HG03442 (cell line): ENCODE results near the gene HS3ST3A1.

Experiments used
- ATAC-seq: cut with Tn5 transposase; IDR thresholded peaks from one replicate; pipeline ENCODE4 v1.9.1; 2021; ENCODE audit warnings: mild to moderate bottlenecking, moderate library complexity; ENCODE audit not compliant: unreplicated experiment

Gene HS3ST3A1

GRCh38 chr17:13598353-13599167, 3.2 kb downstream of the HS3ST3A1 start:
- no peak for ATAC-seq

GRCh38 chr17:13597723-13598347, 3.9 kb downstream of the HS3ST3A1 start:
- no peak for ATAC-seq

GRCh38 chr17:13596241-13596923, 5.3 kb downstream of the HS3ST3A1 start:
- ATAC-seq: no peak

GRCh38 chr17:13595599-13595899, 6.2 kb downstream of the HS3ST3A1 start:
- ATAC-seq: no peak

- no peak for ATAC-seq
These were observed 6.7 kb downstream of the HS3ST3A1 start for GRCh38 chr17:13594762-13595598.

GRCh38 chr17:13594310-13594709, 7.4 kb downstream of the HS3ST3A1 start:
- ATAC-seq: no peak

GRCh38 chr17:13593757-13594156, 8.0 kb downstream of the HS3ST3A1 start:
- no peak for ATAC-seq

- no peak for ATAC-seq
These were observed 8.5 kb downstream of the HS3ST3A1 start for GRCh38 chr17:13593021-13593751.

- ATAC-seq: no peak
These were observed 9.3 kb downstream of the HS3ST3A1 start for GRCh38 chr17:13592427-13592826.

GRCh38 chr17:13590441-13590840, 11.3 kb downstream of the HS3ST3A1 start:
- no peak for ATAC-seq

GRCh38 chr17:13589658-13590057, 12.1 kb downstream of the HS3ST3A1 start:
- no peak for ATAC-seq

- ATAC-seq: no peak
These were observed 14.0 kb downstream of the HS3ST3A1 start for GRCh38 chr17:13587487-13588338.

GRCh38 chr17:13584701-13585080, 17.0 kb downstream of the HS3ST3A1 start:
- ATAC-seq: no peak

GRCh38 chr17:13583996-13584700, 17.6 kb downstream of the HS3ST3A1 start:
- no peak for ATAC-seq

- ATAC-seq: no peak
These were observed 18.8 kb downstream of the HS3ST3A1 start for GRCh38 chr17:13582776-13583547.

GRCh38 chr17:13581925-13582324, 19.8 kb downstream of the HS3ST3A1 start:
- no peak for ATAC-seq

- no peak for ATAC-seq
These were observed 20.9 kb downstream of the HS3ST3A1 start for GRCh38 chr17:13580790-13581189.
